Measurements from ENCODE around the gene SMIM44. TPM values are rescaled to one million over a fixed set of nuclear protein-coding genes. Genes with fewer than 3 reads are reported as not detected.
A peak's percentile ranks its signal among the peaks of the same experiment; 100 is the strongest.

The SMIM44 gene
- polyA plus RNA-seq, 1 donor: 1.6 TPM

GRCh38 chr19:3499738-3500428 is 16.6 kb upstream of the SMIM44 start:
- no peaks in the 10 kb centered on the region for H3K9me3 ChIP-seq (ENCODE audit: control insufficient read depth, low read depth, low read length)
- H3K4me3 ChIP-seq (ENCODE audit: low read length): peak overlapping the region; percentile 83
- no CpG with 5 or more reads among the region's 18 CpGs for WGBS (ENCODE audit: insufficient coverage, low lambda C conversion rate)
- peaks cover 24% of the 10 kb centered on the region for H3K36me3 ChIP-seq (ENCODE audit: control insufficient read depth, insufficient read depth, low read length)
- peak overlapping the region; percentile 84 for H3K27ac ChIP-seq (ENCODE audit: low read length)
- H3K27me3 ChIP-seq (ENCODE audit: control insufficient read depth, insufficient read depth, low read length): no peaks in the 10 kb centered on the region
- H3K4me1 ChIP-seq (ENCODE audit: control insufficient read depth, insufficient read depth, low read length): no peaks in the 10 kb centered on the region
- DNase-seq: no peak

GRCh38 chr19:3497757-3498520 is 14.7 kb upstream of the SMIM44 start:
- Histone ChIP-seq H3K9me3 (ENCODE audit: control insufficient read depth, low read depth, low read length) (no peaks in the 10 kb centered on the region), H3K4me3 (ENCODE audit: low read length) (no peak overlapping the region), H3K27me3 (ENCODE audit: control insufficient read depth, insufficient read depth, low read length) (no peaks in the 10 kb centered on the region), H3K27ac (ENCODE audit: low read length) (no peak overlapping the region), H3K4me1 (ENCODE audit: control insufficient read depth, insufficient read depth, low read length) (no peaks in the 10 kb centered on the region), H3K36me3 (ENCODE audit: control insufficient read depth, insufficient read depth, low read length) (peaks cover 31% of the 10 kb centered on the region)
- no peak for DNase-seq
- no CpG with 5 or more reads among the region's 5 CpGs for WGBS (ENCODE audit: insufficient coverage, low lambda C conversion rate)

- Histone ChIP-seq H3K27me3 (ENCODE audit: control insufficient read depth, insufficient read depth, low read length) (no peaks in the 10 kb centered on the region), H3K9me3 (ENCODE audit: control insufficient read depth, low read depth, low read length) (no peaks in the 10 kb centered on the region), H3K36me3 (ENCODE audit: control insufficient read depth, insufficient read depth, low read length) (peaks cover 39% of the 10 kb centered on the region), H3K4me3 (ENCODE audit: low read length) (no peak overlapping the region), H3K4me1 (ENCODE audit: control insufficient read depth, insufficient read depth, low read length) (no peaks in the 10 kb centered on the region), H3K27ac (ENCODE audit: low read length) (no peak overlapping the region)
- WGBS (ENCODE audit: insufficient coverage, low lambda C conversion rate): no CpG with 5 or more reads among the region's 32 CpGs
- no peak for DNase-seq
Observed at GRCh38 chr19:3496392-3497273, 13.4 kb upstream of the SMIM44 start.

GRCh38 chr19:3494559-3494958 is 11.3 kb upstream of the SMIM44 start:
- no peak overlapping the region for H3K27ac ChIP-seq (ENCODE audit: low read length)
- DNase-seq: no peak
- H3K9me3 ChIP-seq (ENCODE audit: control insufficient read depth, low read depth, low read length): no peaks in the 10 kb centered on the region
- no peaks in the 10 kb centered on the region for H3K4me1 ChIP-seq (ENCODE audit: control insufficient read depth, insufficient read depth, low read length)
- WGBS (ENCODE audit: insufficient coverage, low lambda C conversion rate): 100% methylated on average over 1 of the region's 18 CpGs
- no peaks in the 10 kb centered on the region for H3K27me3 ChIP-seq (ENCODE audit: control insufficient read depth, insufficient read depth, low read length)
- no peak overlapping the region for H3K4me3 ChIP-seq (ENCODE audit: low read length)
- peaks cover 43% of the 10 kb centered on the region for H3K36me3 ChIP-seq (ENCODE audit: control insufficient read depth, insufficient read depth, low read length)

GRCh38 chr19:3494051-3494450 is 10.8 kb upstream of the SMIM44 start:
- Histone ChIP-seq H3K27ac (ENCODE audit: low read length) (no peak overlapping the region), H3K36me3 (ENCODE audit: control insufficient read depth, insufficient read depth, low read length) (peaks cover 43% of the 10 kb centered on the region), H3K9me3 (ENCODE audit: control insufficient read depth, low read depth, low read length) (no peaks in the 10 kb centered on the region), H3K4me1 (ENCODE audit: control insufficient read depth, insufficient read depth, low read length) (no peaks in the 10 kb centered on the region), H3K27me3 (ENCODE audit: control insufficient read depth, insufficient read depth, low read length) (no peaks in the 10 kb centered on the region), H3K4me3 (ENCODE audit: low read length) (no peak overlapping the region)
- WGBS (ENCODE audit: insufficient coverage, low lambda C conversion rate): no CpG with 5 or more reads among the region's 15 CpGs
- no peak for DNase-seq

- Histone ChIP-seq H3K36me3 (ENCODE audit: control insufficient read depth, insufficient read depth, low read length) (peaks cover 43% of the 10 kb centered on the region), H3K27me3 (ENCODE audit: control insufficient read depth, insufficient read depth, low read length) (no peaks in the 10 kb centered on the region), H3K4me3 (ENCODE audit: low read length) (no peak overlapping the region), H3K27ac (ENCODE audit: low read length) (no peak overlapping the region), H3K4me1 (ENCODE audit: control insufficient read depth, insufficient read depth, low read length) (no peaks in the 10 kb centered on the region), H3K9me3 (ENCODE audit: control insufficient read depth, low read depth, low read length) (no peaks in the 10 kb centered on the region)
- no peak for DNase-seq
- WGBS (ENCODE audit: insufficient coverage, low lambda C conversion rate): no CpG with 5 or more reads among the region's 14 CpGs
Observed at GRCh38 chr19:3493651-3494050, 10.4 kb upstream of the SMIM44 start.

- Histone ChIP-seq H3K4me3 (ENCODE audit: low read length) (no peak overlapping the region), H3K9me3 (ENCODE audit: control insufficient read depth, low read depth, low read length) (no peaks in the 10 kb centered on the region), H3K27me3 (ENCODE audit: control insufficient read depth, insufficient read depth, low read length) (no peaks in the 10 kb centered on the region), H3K27ac (ENCODE audit: low read length) (no peak overlapping the region), H3K36me3 (ENCODE audit: control insufficient read depth, insufficient read depth, low read length) (peaks cover 41% of the 10 kb centered on the region), H3K4me1 (ENCODE audit: control insufficient read depth, insufficient read depth, low read length) (no peaks in the 10 kb centered on the region)
- no peak for DNase-seq
- WGBS (ENCODE audit: insufficient coverage, low lambda C conversion rate): no CpG with 5 or more reads among the region's 16 CpGs
Observed at GRCh38 chr19:3492919-3493318, 9.7 kb upstream of the SMIM44 start.

- no peak overlapping the region for H3K4me3 ChIP-seq (ENCODE audit: low read length)
- peaks cover 38% of the 10 kb centered on the region for H3K36me3 ChIP-seq (ENCODE audit: control insufficient read depth, insufficient read depth, low read length)
- H3K27ac ChIP-seq (ENCODE audit: low read length): no peak overlapping the region
- no peaks in the 10 kb centered on the region for H3K27me3 ChIP-seq (ENCODE audit: control insufficient read depth, insufficient read depth, low read length)
- no peak for DNase-seq
- WGBS (ENCODE audit: insufficient coverage, low lambda C conversion rate): no CpG with 5 or more reads among the region's 45 CpGs
- H3K9me3 ChIP-seq (ENCODE audit: control insufficient read depth, low read depth, low read length): no peaks in the 10 kb centered on the region
- H3K4me1 ChIP-seq (ENCODE audit: control insufficient read depth, insufficient read depth, low read length): no peaks in the 10 kb centered on the region
Observed at GRCh38 chr19:3492131-3492839, 9.0 kb upstream of the SMIM44 start.

GRCh38 chr19:3491396-3492119 is 8.3 kb upstream of the SMIM44 start:
- H3K4me1 ChIP-seq (ENCODE audit: control insufficient read depth, insufficient read depth, low read length): no peaks in the 10 kb centered on the region
- DNase-seq: no peak
- H3K4me3 ChIP-seq (ENCODE audit: low read length): no peak overlapping the region
- H3K9me3 ChIP-seq (ENCODE audit: control insufficient read depth, low read depth, low read length): no peaks in the 10 kb centered on the region
- no CpG with 5 or more reads among the region's 55 CpGs for WGBS (ENCODE audit: insufficient coverage, low lambda C conversion rate)
- H3K36me3 ChIP-seq (ENCODE audit: control insufficient read depth, insufficient read depth, low read length): peaks cover 33% of the 10 kb centered on the region
- no peaks in the 10 kb centered on the region for H3K27me3 ChIP-seq (ENCODE audit: control insufficient read depth, insufficient read depth, low read length)
- no peak overlapping the region for H3K27ac ChIP-seq (ENCODE audit: low read length)
